DOHH2 (cell line): ENCODE results near the gene ZBED2.

Experiments used
- EZH2phosphoT487 ChIP-seq: fragments of 200-600 bp; sonication (generic); IDR thresholded peaks from 2 replicates; pipeline ENCODE4 v1.6.1; 2017; ENCODE audit warnings: borderline replicate concordance, mild to moderate bottlenecking, antibody characterized with exemption, low read length, moderate library complexity, mixed read lengths
- TF ChIP-seq, protein P1 (sequence below): fragments of 200-600 bp; sonication (generic); IDR thresholded peaks from one replicate; pipeline ENCODE4 v1.5.1; 2014; ENCODE audit warnings: antibody characterized with exemption, mild to moderate bottlenecking, low read depth, low read length; ENCODE audit not compliant: poor library complexity, severe bottlenecking

- TF ChIP-seq, protein P1, sequence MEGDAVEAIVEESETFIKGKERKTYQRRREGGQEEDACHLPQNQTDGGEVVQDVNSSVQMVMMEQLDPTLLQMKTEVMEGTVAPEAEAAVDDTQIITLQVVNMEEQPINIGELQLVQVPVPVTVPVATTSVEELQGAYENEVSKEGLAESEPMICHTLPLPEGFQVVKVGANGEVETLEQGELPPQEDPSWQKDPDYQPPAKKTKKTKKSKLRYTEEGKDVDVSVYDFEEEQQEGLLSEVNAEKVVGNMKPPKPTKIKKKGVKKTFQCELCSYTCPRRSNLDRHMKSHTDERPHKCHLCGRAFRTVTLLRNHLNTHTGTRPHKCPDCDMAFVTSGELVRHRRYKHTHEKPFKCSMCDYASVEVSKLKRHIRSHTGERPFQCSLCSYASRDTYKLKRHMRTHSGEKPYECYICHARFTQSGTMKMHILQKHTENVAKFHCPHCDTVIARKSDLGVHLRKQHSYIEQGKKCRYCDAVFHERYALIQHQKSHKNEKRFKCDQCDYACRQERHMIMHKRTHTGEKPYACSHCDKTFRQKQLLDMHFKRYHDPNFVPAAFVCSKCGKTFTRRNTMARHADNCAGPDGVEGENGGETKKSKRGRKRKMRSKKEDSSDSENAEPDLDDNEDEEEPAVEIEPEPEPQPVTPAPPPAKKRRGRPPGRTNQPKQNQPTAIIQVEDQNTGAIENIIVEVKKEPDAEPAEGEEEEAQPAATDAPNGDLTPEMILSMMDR = no peak
- no peak for TF ChIP-seq EZH2phosphoT487
These were observed 6.7 kb upstream of the ZBED2 start for GRCh38 chr3:111601810-111602209.
